ENCODE results near the gene MYLIP.

MYLIP gene

GRCh38 chr6:16177881-16178280 lies 49.0 kb downstream of the MYLIP start:
- DNase-seq, result no peak

- DNase-seq, result no peak
Observed at GRCh38 chr6:16178351-16178750, 49.5 kb downstream of the MYLIP start.

DNA sequence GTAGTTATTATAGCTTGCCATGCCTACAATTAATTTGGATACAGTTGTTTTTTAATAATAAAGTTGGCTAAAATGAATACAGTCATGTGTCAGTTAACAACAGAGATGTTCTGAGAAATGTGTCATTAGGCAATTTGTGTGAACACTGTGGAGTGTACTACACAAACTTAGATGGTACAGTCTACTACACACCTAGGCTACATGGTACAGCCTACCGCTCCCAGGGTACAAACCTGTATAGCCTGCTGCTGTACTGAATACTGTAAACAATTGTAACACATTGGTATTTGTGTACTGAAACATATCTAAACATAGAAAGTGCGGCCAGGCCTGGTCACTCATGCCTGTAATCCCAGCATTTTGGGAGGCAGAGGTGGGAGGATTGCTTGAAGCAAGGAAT lies 50.2 kb downstream of the MYLIP start:
- DNase-seq, result no peak

GRCh38 chr6:16179970-16180431 lies 51.1 kb downstream of the MYLIP start:
- DNase-seq, result peak; percentile 42

DNA sequence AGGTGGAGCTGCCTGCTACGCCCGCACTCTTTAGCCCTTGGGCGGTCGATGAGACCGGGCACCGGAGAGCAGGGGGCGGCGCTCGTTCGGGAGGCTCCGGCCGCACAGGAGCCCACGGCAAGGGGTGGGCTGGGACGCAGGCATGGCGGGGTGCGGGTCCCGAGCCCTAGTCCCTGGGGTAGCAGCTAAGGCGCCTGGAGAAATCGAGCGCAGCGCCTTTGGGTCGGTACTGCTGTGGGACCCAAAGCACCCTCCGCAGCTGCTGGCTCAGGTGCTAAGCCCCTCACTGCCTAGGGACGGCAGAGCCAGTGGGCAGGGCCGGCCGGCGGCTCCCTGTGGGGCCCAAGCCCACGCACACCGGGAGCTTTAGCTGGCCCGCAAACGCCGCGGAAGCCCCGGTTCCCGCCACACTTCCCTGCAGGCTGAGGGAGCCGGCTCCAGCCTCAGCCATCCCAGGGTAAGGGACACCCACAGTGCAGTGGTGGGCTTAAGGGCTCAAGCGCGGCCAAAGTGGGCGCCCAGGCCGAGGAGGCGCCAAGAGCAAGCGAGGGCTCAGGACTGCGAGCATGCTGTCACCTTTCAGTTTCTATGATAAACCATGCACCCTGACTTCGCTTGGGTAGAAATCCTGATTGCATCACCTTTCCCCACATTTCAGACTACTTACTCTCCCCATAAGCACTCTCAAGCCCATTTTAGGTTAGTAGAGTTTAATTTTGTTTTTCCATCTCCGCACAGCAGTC lies 52.0 kb downstream of the MYLIP start:
- no peak for DNase-seq

DNA sequence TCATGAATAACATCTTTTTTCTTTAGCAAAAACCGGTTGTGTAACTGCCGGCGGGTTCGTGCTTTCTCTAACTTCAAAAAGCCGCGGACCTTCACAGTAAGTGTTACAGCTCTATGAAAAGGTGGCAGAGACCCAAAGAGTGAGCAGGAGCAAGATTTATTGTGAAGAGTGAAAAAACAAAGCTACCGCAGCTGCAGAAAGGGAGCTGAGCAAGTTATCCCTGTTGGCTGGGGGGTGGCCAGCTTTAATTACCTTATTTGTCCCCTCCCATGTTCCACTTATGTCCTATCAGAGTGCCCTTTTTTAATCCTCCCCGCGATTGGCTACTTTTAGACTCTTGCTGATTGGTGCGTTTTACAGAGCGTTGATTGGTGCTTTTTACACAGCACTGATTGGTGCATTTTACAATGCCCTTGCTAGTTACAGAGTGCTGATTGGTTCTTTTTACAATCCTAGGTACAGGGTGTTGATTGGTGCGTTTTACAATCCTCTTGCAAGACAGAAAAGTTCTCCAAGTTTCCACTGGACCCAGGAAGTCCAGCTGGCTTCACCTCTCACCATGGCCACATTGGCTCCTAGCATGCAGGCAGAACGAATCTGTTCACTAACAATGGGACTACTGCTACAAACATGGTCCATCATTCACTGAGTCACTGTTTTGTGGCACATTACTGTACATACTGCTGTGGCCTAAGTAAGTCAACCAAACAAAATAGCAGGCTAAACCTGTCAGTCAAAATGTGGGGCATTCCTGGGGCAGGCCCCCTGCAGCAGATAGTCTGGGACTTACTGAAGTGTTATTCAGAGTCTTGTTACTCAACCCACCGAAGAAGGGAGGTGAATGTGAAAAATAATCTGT lies 52.8 kb downstream of the MYLIP start:
- DNase-seq, result no peak

- DNase-seq, result no peak
Observed at GRCh38 chr6:16183187-16183664, 54.3 kb downstream of the MYLIP start.

- no peak for DNase-seq
Observed at GRCh38 chr6:16184129-16184528, 55.2 kb downstream of the MYLIP start.

GRCh38 chr6:16184551-16184950 lies 55.7 kb downstream of the MYLIP start:
- DNase-seq, result no peak

DNA sequence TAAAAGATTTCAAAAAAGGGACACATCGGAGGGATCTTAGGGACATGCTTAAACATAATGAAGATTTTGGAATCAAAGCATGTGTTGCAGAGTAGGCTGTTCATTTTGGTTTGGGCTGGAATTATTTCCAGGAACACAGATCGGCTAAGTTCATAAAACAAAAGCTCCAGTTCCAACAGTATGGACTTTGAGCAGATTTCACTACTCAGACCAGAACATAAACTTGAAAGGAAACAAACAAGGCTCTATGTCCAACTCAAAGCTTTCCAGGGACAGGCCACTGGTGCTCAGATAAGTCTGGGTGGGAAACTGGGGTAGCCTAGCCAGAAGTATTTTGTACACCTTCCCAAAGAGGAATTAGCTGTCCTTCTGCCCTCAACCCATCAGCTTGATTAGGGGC lies 58.3 kb downstream of the MYLIP start:
- DNase-seq, result no peak

DNA sequence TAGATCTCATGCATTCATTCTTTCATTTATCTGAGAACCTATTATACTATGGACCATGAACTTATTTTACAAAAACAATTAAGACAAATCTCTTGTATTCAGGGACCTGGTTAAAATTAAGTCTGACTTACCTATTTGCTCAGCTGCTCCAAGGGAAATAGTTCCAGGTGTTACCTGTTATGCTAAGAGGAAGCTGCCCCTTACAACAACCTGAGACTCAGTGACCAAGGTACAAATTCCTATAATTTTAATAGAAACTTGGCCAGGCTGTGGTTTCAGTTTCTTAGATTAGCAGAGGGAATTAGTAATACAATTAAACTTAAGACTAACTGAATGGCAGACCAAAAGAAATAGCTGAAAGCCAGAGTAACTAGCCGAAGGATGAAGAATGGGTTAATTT lies 61.3 kb downstream of the MYLIP start:
- DNase-seq, result no peak

GRCh38 chr6:16196260-16196983 lies 67.5 kb downstream of the MYLIP start:
- DNase-seq, result no peak

- DNase-seq, result no peak
Observed at GRCh38 chr6:16196984-16197546, 68.2 kb downstream of the MYLIP start.

Data from activated gamma-delta T cell treated with Interleukin-2 at 50 U/mL for 16 hours (primary cell).